Measurements from ENCODE around the gene ZNF608.

Gene ZNF608

GRCh38 chr5:124745928-124746915 is at the start of gene ZNF608:
ZNF608 (minus strand) TSS chr5:124746639; CDS start chr5:124744989, 1,650 bp downstream.
- no peak for DNase-seq (ENCODE audit: low read depth in 2 of 2)

GRCh38 chr5:124795829-124796228 is 49.4 kb upstream of the ZNF608 start:
- no peak for DNase-seq (ENCODE audit: low read depth in 2 of 2)

- DNase-seq (ENCODE audit: low read depth in 2 of 2) = no peak
These were observed 44.7 kb upstream of the ZNF608 start for GRCh38 chr5:124790895-124791732.

- no peak for DNase-seq (ENCODE audit: low read depth in 2 of 2)
These were observed 44.0 kb upstream of the ZNF608 start for GRCh38 chr5:124790301-124790894.

- DNase-seq (ENCODE audit: low read depth in 2 of 2) = no peak
These were observed 42.7 kb upstream of the ZNF608 start for GRCh38 chr5:124789104-124789605.

- DNase-seq (ENCODE audit: low read depth in 2 of 2) = no peak
These were observed 37.4 kb upstream of the ZNF608 start for GRCh38 chr5:124783794-124784193.

GRCh38 chr5:124783285-124783684 is 36.8 kb upstream of the ZNF608 start:
- DNase-seq (ENCODE audit: low read depth in 2 of 2) = no peak

GRCh38 chr5:124782262-124782661 is 35.8 kb upstream of the ZNF608 start:
- DNase-seq (ENCODE audit: low read depth in 2 of 2) = no peak

- no peak for DNase-seq (ENCODE audit: low read depth in 2 of 2)
These were observed 33.6 kb upstream of the ZNF608 start for GRCh38 chr5:124780011-124780410.

- no peak for DNase-seq (ENCODE audit: low read depth in 2 of 2)
These were observed 27.2 kb upstream of the ZNF608 start for GRCh38 chr5:124773315-124774311.

- no peak for DNase-seq (ENCODE audit: low read depth in 2 of 2)
These were observed 26.2 kb upstream of the ZNF608 start for GRCh38 chr5:124772457-124773200.

- DNase-seq (ENCODE audit: low read depth in 2 of 2) = no peak
These were observed 25.3 kb upstream of the ZNF608 start for GRCh38 chr5:124771761-124772160.

- no peak for DNase-seq (ENCODE audit: low read depth in 2 of 2)
These were observed 18.7 kb upstream of the ZNF608 start for GRCh38 chr5:124764992-124765611.

GRCh38 chr5:124764585-124764984 is 18.1 kb upstream of the ZNF608 start:
- no peak for DNase-seq (ENCODE audit: low read depth in 2 of 2)

GRCh38 chr5:124761010-124761409 is 14.6 kb upstream of the ZNF608 start:
- DNase-seq (ENCODE audit: low read depth in 2 of 2) = no peak

- DNase-seq (ENCODE audit: low read depth in 2 of 2) = no peak
These were observed 14.2 kb upstream of the ZNF608 start for GRCh38 chr5:124760608-124761007.

GRCh38 chr5:124755565-124755964 is 9.1 kb upstream of the ZNF608 start:
- DNase-seq (ENCODE audit: low read depth in 2 of 2) = no peak

GRCh38 chr5:124755041-124755440 is 8.6 kb upstream of the ZNF608 start:
- DNase-seq (ENCODE audit: low read depth in 2 of 2) = no peak

GRCh38 chr5:124754206-124754927 is 7.9 kb upstream of the ZNF608 start:
- no peak for DNase-seq (ENCODE audit: low read depth in 2 of 2)

Data from stimulated activated CD4-positive, alpha-beta T cell treated with anti-CD3 and anti-CD28 coated beads, Interleukin-15, amount 100 ng/mL, for 48 hours (primary cell).